D721Med (cell line): Measurements from ENCODE around the gene FAP.

ENCODE experiments used
- DNase-seq: peaks from one replicate; pipeline ENCODE4 v3.0.0; 2011; ENCODE audit warnings: low spot score; ENCODE audit not compliant: insufficient read length
- FAIRE-seq: peaks from 2 replicates; lab custom pipeline; 2011; peaks lifted over from hg19 to GRCh38; lab: Jason Lieb, UNC
- CTCF ChIP-seq: IDR thresholded peaks from 2 replicates; pipeline ENCODE4 v1.5.1; 2012; ENCODE audit warnings: mild to moderate bottlenecking, control low read depth; ENCODE audit not compliant: insufficient read depth; ENCODE audit errors: missing control alignments

Gene FAP

GRCh38 chr2:162197069-162197825, 46.0 kb downstream of the FAP start:
- TF ChIP-seq CTCF = no peak
- no peak for FAIRE-seq
- DNase-seq = no peak

- FAIRE-seq (no peak), DNase-seq (no peak)
- no peak for TF ChIP-seq CTCF
These were observed 46.6 kb downstream of the FAP start for GRCh38 chr2:162196638-162197037.

- TF ChIP-seq CTCF = no peak
- no peak for FAIRE-seq
- DNase-seq = no peak
These were observed 54.8 kb downstream of the FAP start for GRCh38 chr2:162188451-162188850.

GRCh38 chr2:162185541-162186232, 57.6 kb downstream of the FAP start:
- no peak for TF ChIP-seq CTCF
- no peak for FAIRE-seq
- DNase-seq = no peak

GRCh38 chr2:162184821-162185450, 58.3 kb downstream of the FAP start:
- TF ChIP-seq CTCF = no peak
- FAIRE-seq (no peak), DNase-seq (no peak)

GRCh38 chr2:162184359-162184758, 58.9 kb downstream of the FAP start:
- FAIRE-seq = no peak
- DNase-seq = no peak
- TF ChIP-seq CTCF = no peak
